NOMO-1 treated with DMSO at 0.1 percent for 48 hours (cell line): ENCODE data around the gene RGCC.
"Not testable (repeated sequence)": the region's sequence is repeated elsewhere in the genome, so short reads cannot be mapped to it uniquely, and the experiment has no call there.

Experiments
- DNase-seq: peaks from one replicate; lab custom pipeline; 2025; ENCODE audit not compliant: unreplicated experiment; lab: John Stamatoyannopoulos, UW

RGCC gene, protein sequence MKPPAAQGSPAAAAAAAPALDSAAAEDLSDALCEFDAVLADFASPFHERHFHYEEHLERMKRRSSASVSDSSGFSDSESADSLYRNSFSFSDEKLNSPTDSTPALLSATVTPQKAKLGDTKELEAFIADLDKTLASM

DNA sequence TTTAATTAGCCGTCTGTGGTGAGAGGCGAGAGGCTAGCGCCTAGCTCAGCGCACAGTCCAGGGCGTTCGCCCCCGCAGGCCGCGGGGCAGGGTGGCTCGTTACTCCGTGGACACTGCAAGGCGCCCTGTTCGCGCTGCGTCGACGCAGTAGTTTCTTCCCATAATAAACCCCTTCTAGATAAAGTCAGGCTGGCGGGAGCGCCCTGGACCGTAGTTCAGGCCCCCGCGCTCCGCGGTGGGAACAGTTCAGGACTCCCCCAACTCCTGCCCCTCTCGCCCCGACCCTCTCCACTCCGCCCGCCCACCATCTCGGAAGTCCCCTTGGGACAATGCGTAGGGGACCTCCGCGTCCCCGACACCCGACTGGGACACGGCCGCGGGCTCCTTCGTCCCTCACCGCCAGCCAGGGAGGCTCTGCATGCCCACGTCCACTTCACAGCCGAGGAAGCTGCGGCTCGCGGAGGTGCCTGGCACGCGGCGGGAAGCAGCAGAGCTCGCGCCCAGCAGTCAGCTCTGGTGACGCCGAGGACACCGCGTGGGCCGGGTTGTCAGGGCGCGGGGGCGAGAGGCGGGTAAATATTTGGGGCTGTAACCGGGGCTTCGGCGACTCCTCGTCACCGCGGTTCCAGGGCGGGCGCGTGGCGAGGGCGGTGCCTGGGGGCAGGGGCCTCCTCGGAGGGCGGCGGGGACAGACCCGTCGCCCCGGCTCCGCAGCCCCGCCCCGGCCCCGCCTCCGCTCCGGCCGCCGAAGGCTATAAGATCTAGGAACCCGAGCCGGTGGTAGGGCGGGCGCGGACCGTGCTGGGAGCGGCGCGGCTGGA lies at the start of gene RGCC:
Gene RGCC, plus strand, starts transcription at position 783 of the 821 bp plus-strand sequence. CDS start 158 bp downstream, outside the sequence.
- DNase-seq: peak; percentile 73

DNA sequence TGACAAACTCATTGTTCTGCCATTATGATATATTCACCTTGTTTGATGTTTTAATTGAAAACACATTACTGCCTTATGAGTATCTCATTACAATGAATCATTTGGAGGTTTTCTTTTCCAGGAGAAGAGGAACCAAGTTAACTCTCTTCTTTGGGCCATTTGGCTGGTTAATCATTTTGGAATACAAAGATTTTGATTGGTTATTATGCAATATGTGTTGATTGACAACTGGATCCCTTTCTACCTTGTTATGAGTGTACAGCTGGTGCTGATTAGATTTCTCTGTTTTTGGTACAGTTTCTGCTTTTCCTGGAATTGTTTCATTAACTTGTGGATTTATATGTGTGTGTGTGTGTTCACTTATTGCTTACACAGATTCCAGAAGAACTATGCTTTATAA lies 49.2 kb upstream of the RGCC start:
- DNase-seq: no peak

DNA sequence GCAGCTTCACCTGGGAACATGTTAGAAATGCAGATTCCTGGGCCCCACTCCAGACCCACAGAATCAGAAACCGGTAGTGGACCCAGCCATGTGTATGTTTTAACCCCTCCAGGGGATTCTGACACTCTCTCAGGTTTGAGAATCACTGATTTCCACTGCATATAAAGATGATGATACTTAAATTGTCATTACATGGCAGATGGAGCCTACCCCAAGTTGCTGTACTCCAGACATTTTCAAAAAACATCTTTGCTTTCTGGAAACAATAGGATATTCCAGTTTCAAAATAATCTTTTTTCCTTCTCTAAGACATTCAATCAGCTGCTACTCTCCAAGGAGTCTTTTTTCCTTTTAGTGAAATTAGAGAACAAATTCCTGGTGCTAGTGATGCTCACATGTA lies 48.6 kb upstream of the RGCC start:
- no peak for DNase-seq

DNA sequence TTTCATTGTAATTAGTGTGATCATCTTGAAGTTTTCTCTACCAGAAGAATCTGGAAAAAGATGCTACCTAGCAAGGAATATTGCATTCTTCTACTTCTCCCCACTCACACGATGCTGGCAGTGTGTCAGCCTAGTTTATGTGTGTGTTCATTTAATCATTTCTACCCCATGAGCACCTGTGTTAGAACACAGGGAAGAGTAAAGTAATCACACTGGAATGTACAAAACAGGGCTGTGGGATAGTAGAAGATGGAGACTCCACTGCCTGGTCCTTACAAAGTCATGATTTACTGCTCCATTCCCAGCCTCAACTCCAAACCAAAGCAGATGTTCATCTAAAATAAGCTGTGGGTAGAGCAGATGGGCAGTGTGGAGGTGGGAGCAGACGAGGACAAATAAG lies 47.7 kb upstream of the RGCC start:
- no peak for DNase-seq

DNA sequence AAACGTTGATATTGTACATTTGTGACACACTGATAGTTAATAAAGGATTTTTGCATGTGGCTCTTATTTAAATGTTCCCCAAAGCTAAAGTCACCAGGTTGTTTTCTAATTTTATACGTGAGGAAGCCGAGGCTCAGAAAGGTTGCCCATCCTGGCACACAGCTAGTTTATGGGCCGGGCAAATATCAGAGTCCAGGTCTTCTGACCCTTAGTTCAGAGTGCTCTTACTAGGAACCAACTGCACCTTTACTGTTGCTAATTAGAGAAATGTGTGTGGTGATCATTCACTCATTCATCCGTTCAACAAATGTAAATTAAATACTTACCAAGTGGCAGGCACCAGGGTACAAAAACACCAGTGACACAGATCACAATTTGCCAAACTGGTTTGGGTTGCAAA lies 46.3 kb upstream of the RGCC start:
- DNase-seq: no peak

DNA sequence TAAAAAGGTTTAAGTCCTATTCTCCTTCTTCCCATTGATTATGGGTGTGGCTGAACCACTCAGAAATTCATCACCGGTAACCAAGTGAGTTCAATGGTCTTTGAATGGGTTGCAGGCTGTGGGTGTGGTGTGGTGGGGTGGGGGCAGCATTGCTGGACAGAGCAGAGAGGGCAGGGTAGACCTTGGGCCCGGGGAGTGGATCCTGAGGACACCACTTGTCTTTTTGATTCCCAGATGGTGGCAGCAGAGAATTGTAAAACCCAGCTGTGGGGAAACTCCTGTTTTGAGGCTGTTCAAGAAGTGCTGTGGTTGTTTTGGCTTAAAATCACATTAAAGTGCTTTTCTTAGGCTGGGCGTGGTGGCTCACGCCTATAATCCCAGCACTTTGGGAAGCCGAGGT lies 45.8 kb upstream of the RGCC start:
- no peak for DNase-seq

DNA sequence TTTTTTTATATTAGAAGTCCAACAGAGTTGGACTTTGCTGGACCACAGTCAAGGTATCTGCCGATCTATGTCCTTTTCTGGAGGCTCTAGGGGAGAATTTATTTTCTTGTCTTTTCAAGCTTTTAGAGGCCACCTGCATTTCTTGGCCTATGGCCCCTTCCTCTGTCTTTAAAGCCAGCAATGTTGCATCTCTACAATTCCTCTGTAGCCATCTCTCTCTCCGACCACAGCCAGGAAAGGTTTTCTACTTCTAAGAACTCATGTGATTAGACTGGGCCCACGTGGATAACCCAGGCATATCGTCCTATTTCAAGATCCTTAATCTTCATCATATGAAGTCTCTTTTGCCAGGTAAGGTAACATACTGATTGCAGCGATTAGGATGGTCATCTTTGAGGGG lies 43.5 kb upstream of the RGCC start:
- DNase-seq: no peak

DNA sequence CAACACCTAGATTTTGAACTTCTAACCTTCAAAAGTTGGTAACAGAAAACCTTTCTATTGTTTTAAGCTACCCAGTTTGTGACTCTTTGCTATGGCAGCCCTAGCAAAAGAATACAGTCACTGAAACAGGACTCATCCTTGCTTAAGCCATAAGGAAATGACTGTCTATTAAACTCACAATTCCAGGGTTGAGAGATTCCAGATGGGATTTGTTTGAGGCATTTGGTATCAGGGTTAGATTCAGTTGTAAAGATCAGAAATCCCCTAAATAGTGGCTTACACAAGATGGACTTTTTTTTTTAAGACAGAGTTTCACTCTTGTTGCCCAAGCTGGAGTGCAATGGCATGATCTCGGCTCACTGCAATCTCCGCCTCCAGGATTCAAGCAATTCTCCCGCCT lies 41.1 kb upstream of the RGCC start:
- DNase-seq: no peak

DNA sequence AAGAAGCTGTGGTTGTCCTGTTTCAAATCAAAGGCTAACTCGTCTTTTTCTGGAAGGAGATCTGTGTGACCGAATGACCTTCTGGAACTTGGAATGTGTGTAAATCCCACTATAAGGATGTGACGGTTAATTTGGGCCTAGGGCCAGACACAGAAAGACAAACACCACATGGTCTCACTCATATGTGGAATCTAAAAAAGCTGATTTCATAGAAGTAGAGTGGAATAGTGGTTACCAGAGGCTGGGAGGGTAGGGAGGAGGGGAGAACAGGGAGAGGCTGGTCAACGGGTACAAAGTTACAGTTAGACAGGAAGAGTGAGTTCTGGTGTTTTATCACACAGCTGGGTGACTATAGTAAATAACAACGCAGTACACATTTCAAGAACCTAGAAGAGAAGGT lies 39.3 kb upstream of the RGCC start:
- no peak for DNase-seq

DNA sequence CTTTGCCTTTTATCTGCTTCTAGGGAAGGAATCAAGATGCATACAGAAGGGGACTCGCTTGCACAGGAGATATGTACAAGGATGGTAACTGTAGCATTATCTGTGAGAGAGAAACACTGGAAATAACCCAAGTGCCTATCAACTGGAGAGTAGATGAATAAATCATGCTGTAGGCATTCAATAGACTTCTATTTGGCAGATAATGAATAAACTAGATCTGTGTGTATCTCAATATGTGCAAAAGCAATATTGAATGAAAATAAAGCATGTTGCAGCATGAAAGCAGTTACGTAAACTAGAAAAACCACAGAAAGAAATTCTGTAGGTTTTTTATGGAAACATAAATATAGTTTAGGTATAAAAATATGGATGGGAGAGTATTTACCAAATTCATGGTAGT lies 38.6 kb upstream of the RGCC start:
- DNase-seq: no peak

DNA sequence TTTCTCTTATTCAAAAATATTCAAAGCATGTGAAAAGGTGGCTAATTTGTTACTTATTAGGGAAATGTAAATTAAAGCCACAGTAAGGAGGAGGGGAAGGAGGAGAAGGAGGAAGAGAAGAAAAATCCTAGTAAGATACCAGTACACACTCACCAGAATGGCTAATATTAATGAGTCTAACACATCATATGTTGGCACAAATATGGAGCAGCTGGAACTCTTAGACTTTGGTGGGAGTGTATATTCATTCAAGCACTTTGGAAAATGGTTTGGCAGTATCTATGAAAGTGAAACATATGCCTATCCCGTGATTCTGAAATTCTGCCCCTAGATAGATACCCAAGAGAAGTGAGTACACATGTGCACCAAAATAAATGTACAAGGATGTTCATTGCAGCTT lies 38.1 kb upstream of the RGCC start:
- no peak for DNase-seq

DNA sequence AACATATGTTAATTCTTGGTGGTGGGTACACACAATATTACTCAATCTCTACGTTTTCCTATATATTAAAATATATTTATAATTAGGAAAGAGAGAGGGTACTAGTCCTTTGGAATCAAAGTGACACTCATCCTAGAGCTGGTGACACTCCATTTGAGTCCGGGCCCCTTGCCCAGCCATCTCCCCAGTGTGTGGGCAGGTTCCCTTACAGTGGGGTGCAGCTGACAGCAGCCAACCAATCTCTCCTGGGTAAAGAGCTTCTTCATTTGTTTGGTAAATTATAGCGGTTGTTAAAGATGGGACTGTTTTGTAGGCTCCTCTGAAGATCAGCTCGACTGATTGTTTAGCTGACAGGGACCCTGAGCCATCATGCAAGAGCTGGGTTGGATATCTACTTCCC lies 37.2 kb upstream of the RGCC start:
- no peak for DNase-seq

DNA sequence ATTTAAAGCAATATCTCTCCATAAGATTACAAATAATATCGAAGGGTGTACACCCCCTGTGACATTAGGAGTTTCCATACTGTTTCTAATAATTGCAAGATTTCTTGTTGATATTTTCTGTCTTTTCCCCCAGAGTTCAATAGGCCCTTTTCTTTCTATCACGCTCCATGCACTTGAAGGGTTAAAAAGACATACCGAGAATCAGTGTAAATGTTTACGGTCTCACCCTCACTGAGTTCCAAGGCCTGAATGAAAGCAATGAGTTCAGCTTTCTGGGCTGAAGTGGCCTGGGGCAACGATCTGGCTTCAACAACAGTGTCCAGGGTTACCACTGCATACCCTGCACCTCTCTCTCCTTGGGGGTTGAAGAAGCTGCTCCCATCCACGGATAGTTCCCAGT lies 36.0 kb upstream of the RGCC start:
- not testable (repeated sequence) for DNase-seq

DNA sequence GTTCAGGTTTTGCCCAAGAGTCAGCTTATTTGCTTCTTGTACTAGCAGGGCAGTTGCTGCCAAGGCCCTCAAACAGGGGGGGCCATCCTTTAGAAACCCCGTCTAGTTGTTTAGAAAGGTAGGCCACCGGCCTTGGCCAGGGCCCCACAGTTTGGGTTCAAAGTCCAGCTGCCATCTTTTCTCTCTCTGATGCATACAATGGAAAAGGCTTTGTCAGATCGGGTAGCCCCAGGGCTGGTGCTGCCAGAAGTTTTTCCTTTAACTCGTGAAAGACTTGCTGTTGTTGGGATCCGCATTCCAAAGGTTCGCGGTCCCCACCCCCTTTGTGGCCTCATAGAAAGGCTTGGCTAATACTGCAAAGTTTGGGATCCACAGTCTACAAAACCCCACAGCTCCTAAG lies 35.4 kb upstream of the RGCC start:
- not testable (repeated sequence) for DNase-seq

DNA sequence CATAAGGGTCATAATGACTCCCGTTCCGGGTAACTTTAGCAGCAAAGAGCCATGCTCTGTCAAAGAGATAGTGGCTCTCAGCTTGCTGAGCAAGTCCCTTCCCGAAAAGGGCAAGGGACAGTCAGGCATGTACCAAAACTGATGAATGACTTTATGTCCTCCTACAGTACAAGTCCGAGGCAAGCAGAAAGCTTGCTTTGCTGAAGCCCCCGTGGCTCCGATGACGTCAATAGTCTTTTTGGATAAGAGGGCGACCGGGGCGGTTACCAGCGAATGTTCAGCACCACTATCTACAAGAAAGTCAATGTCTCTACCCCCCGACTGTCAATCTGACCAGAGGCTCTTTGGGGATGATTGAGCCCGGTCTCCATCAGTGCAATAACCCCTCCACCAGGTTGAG lies 34.1 kb upstream of the RGCC start:
- not testable (repeated sequence) for DNase-seq

DNA sequence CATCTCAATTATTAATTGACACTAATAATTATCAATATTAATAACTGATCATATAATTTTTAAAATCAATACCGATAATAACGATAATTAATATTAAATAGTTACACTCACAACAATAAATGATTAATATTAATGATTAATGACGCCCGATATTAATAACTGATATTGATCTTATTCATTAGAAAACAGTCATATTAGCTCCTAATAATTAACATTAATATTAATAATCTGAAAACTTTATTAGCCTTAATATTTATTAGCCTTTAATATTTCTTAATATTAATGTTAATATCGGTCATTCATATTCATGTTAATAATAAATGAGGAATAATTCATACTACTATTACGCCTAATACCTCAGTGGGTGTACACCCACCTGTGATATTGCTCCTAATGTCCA lies 32.7 kb upstream of the RGCC start:
- DNase-seq: not testable (repeated sequence)

DNA sequence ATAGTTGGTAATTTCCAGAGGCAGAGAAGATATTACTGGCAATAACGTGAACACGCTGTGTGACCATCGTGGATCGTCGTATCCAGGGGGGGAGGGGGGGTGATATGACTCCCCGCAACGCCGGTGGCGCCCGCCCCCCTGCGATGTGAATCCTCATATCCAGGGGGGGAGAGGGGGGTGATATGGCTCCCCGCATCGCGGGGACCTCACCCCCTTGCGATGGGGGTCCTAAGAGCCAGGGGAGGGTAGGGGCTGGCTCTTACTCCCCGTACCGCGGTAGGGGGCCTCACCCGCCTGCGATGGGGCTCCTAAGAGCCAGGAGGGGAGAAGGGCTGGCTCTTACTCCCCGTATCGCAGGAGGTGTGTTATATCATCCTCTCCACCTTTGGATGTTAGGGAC lies 31.3 kb upstream of the RGCC start:
- no peak for DNase-seq

DNA sequence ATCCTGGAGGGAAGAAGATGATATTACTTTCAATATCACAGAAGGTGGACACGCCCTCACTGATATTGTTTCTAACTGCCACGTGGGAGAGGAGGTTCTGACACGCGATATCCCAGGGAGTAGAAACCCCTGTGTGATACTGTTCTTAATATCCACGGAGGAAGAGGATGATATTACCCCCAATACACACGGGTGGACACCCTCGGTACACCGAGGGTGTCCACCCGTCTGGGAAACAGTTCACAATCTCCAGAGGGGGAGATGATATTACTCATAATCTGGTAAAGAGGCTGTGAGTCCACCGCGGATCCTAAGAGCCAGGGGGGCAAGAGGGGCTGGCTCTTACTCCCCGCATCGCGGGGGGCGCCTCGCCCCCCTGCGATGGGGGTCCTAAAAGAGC lies 29.7 kb upstream of the RGCC start:
- DNase-seq: peak; percentile 16

DNA sequence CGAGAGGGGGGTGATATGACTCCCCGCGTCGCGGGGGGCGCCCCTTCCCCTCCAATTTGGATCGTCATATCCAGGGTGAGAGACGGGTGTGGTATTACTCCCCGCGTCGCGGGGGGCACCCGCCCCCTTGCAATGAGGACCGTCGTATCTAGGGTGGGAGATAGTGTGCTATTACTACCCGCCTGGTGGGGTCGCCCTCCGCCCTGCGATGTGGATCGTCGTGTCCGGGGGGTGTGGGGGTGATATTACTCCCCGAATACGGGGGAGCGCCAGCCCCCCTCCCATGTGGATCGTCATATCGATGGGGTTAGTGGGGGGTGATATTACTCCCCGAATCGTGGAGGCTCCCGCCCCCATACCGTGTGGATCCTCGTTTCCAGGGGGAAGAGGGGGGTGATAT lies 29.2 kb upstream of the RGCC start:
- DNase-seq: no peak

DNA sequence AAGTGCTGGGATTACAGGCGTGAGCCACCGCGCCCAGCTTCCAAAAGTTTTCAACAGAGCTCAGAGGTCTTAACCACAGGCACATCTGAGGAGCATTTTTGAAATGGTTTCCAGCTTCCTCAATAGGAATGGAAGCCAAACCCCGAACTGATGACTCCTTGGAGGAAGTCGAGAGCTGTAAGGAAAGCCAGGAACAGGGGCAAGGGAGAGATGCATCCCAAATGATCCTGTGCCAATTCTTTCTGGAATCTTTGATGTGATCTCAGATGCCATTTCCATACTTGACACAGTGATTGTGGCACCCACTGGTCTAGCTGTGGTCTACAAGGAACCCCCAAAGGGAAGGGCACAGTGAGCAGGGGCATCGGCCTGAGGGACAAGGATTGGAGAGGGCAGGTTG lies 23.3 kb upstream of the RGCC start:
- DNase-seq: not testable (repeated sequence)

DNA sequence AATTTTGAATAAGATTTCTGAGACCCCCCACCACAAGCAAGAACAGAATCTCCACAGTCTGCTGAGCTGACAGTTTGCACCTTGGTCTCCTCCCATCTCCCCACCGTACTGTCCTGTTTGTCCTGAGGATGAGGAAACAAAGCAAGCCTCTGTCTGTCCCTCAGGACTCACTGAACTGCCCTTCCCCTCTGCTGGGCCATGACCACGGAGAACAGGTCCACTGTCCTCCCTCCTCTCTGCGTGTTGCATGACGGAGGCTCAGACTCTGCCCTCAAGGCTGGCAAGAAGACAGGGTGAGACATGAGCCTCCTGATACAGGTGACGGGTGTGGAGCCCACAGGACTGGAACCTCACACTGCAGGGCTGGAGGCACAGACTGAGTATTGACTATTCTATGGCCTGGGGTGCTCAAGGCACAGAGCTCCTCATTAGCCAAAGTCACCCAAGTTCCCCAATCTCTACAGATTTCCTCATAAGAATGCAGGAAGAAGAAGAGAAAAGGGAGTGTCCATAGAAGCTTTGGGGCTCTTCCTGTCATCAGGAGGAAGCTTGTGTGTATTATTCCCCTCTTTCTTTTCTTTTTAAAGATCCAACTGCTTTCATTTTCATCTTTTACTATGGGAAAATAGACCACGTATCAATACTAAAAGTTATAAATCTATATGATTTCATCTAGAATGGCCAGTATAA lies 22.4 kb upstream of the RGCC start:
- no peak for DNase-seq

DNA sequence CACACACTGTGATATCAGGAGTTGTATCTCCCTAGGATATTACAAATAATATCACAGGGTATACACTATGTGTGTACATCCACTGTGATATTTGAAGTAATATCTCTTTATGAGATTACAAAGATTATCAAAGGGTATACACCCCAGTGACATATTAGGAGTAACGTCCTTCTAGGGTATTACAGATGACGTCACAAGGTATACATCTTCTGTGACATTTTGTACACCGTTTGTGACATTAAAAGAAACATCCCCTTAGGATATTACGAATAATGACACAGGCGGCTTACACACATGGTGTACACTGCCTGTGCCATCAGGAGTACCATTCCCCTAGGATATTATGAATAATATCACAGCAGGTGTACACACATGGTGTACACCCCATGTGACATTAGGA lies 13.4 kb upstream of the RGCC start:
- DNase-seq: no peak
